ENCODE measurements around the gene BCL2.
A peak's percentile ranks its signal among the peaks of the same experiment; 100 is the strongest.

The BCL2 gene

DNA sequence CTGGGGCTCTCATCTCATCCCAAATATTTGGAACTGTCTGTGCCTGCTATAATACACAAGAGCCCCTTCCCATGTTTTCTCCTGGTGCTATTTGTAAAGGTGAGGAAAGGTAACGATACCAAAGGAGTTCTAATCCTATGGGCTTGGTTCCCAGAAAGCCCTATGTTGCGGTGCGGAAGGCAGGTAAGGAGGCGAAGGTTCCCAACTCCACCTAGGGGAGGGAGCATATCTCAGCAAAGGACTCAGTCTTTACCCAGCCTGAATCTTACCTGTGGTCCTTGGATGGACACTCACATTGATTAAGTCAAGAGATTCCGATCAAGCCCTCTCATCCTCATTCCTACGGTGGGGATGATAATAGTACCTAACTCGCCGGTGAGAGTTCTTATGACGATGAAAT lies 140.1 kb downstream of the BCL2 start:
- DNase-seq, result no peak

DNA sequence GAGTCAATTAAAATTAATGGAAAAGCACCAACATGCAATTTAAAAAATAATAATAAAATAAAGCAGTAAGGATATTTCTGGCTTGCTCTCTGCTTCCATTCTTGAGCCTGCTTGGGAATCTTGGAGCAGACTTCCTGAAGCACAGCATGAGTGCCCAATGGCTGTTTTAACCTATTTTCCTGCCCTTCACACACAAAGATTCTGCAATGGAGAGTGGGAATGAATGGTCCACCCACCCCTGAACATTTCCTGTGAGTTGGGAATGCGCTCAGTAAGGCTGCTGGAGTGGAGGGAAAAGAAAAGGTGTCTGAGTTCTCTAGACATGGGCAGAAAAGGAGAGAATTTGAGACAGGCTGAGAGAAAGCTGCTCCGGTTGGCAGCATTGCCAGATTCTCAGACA lies 140.6 kb downstream of the BCL2 start:
- no peak for DNase-seq

DNA sequence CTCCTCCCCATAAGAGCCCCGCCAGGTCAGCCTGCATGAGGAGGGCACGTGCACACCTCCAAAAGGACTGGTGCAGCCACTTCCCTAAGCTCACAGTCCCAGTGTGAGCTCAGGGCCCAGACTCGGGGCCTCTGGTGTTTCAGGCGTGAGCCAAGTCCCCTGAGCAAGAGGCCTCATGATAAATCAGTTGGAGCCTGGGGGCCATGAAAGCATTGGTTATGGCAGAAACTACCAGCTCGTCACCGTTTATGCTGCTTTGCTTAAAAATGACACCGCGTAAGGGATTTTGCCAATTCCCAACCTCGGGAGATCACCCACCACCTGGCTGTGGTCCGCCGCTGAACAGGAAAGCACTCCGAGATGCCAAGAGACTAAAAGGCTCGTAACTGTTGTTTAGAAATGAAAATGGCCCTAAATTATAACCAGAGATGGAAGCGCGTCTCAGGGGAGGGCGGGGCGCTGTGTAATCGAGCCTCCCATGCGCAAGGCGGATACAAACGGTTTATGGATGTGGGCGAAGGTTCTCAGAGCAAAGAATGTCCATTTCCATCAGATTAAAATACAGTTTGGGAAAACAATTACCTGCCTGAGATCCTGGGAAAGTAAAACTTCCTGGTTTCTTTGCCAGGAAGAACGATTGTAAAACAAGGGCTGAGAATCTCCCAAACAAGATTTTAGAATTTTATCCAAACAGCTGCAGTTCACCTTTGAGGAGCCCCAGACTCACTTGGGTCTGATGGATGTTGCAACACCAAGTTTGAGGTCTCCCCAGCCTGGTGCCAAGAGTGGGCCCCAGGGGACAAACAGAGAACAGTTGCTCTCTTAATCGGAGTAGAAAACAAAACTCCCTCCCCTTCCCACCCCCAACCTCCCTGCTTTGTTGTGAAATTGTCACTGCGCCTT lies 141.4 kb downstream of the BCL2 start:
- no peak for DNase-seq

DNA sequence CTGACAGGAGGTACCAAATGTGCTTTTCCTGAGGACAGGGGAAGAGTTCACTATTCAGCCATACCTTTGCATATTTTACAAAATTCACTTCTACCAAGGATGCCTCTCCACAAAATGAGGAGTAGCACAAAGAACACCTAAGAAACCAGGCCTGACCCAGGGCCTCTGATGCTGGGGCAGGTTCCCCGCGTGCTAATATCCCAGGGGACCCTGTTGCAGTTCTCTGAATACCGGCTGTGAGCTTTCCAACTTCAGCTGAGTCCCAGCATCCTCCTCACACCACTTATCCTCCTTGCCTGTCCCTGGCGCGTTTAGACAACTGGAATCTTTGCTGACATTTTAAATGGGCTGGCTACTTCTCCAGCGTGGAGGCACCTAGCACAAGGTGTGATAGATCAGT lies 142.3 kb downstream of the BCL2 start:
- DNase-seq, result no peak

DNA sequence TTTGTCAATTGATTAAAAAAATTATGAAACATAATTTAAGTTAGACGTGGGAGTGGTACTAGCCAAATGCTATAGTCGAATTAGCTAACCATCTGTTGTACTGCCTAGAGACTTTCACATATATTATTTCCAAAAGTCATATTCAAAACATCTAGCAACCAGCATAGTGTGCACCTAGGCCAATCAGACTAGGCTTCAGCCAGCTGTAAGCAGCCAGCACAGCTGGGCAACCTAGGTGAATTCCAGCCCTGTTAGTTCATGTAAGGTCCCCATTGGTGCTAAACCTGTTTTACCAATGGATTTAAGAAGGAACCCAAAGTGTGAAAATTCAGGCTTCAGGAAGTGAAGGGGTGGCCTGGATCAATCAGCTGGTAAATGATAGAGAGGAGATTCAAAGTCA lies 144.3 kb downstream of the BCL2 start:
- DNase-seq, result no peak

DNA sequence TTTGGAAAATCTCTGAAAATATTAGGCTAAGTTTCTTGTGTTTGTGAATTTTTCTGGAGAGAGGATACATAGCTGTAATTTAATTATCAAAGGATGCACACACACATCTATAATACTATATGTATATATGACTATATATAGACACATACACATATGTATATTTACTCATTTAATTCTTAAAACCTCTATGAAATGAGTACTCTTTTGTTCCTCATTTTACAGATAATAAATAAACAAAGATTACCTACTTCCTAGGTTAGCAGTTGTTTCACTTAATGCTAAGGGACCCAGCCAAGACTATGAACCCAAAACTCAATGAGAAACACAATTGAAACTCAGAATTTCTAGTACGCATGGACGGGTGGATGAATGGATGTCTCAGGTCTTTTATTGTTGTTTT lies 145.6 kb downstream of the BCL2 start:
- DNase-seq, result no peak

DNA sequence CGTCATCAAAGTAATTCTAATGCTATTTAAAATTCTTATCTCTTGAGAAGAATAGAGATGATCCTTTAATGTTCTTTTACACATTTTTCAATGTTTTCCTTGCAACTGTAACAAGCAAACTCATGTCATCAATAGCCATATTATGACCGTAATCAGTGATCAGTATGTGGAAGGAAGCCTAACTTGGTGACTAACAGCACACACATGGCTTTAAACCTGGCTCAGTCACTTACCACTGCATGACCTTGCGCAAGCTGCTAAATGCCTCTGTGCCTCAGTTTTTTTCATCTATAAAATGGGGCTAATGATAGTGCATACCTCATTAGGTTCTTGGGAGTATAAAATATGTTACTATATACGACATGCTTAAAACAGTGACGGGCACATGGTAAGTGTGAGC lies 149.7 kb downstream of the BCL2 start:
- no peak for DNase-seq

DNA sequence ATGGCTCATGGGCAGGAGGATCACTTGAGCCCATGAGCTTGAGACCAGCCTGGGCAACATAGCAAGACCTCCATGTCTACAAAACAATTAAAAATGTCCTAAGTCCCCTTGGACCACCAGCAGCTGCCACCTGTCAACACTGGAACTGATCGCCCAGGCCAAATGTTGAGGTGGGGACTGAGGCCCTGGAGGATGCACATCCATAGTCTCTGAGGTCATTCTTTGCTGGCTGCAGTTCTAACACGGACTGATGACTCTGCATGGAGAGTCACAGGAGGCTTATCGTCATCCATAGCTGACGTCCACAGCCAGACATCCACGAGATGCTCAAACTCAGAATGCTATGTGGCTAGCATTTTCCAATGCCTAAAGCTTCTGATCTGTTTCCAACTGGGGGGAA lies 151.3 kb downstream of the BCL2 start:
- DNase-seq, result no peak

DNA sequence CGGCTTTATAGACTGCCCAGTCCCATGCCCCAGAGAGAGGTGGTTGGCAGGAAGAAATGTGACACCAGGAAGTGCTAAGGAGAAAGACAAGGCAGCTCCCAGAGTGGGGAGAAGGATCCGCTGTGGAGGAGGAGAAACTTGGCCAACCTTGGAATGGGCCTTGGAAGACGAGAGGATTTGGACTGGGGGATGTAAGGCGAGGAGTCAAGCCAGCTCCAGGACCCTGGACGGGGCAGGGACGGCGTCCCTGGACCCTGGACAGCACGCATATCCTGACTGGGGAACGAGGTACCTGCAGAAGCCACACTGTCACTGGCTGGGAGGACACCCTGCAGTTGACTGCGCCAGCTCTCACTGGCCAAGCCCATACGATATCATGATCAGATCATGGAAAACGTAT lies 153.4 kb downstream of the BCL2 start:
- DNase-seq, result no peak

DNA sequence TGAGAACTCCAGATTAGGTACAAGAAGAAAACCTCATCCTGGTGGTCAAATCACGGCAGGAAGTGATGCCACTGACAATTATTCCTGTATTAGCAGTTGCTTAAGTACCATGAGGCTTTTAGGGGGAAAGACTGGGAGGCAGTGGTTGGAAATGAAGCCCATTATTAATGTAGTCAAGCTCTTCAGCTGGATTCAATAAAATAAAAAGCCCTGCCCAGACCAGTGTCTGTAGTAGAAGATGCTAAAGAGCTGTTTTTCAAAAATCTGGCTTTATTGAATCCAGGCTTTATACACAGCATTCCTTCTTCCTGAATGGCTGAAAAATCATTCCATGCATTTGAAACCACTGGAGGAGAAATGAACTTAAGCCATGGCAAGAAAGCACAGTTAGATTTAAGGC lies 155.2 kb downstream of the BCL2 start:
- DNase-seq, result no peak

DNA sequence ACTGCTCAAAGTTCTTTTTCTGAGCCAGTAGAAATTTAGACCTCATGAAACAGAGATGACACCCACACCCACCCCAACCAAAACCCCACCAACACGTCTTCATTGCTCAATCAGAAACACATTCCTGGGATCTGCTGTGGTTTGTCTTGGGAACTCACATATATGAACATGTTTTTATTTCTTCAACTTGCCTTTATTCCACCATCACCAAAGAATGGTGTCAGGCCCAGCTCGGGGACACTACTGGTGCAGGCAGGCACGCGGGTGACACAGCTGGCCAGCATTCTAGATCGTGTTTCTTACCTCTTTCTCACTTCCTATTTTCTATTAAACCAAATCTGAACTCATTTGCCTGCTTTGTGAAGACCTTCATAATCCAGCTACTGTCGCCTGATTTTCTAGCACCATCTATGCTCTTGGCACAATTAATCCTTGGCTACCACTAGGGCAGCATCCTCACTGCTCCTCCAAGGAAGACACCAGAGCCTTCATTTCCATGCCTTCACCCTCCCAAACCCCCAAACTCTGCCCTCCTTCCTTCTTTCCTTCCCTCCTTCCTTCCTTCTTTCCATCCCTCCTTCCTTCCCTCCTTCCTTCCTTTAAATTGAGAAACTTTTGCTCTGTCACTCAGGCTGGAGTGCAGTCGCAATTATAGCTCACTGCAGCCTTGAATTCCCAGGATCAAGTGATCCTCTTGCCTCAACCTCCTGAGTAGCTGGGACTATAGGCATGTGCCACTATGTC lies 157.1 kb downstream of the BCL2 start:
- DNase-seq, result no peak

DNA sequence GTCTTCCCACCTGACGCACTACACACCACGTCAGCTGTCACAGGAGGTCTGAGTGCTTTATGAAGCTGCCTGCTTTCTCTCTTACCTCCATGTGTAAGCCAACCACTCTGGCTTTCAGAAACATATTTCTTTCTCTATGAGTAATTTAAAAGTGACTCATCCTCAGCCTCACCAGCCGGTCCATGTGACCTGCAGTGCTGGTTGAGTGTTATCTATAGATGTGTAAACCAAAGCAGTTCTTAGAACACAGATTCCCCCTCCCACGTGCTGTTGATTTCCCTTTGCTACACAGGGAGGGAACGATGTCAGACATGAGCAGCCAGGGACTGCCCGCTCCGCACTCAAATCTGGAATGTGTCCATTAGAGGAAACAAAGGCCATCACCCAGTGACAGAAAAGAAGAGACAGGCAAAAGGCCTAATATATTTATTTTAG lies 157.8 kb downstream of the BCL2 start:
- DNase-seq, result peak; percentile 51

DNA sequence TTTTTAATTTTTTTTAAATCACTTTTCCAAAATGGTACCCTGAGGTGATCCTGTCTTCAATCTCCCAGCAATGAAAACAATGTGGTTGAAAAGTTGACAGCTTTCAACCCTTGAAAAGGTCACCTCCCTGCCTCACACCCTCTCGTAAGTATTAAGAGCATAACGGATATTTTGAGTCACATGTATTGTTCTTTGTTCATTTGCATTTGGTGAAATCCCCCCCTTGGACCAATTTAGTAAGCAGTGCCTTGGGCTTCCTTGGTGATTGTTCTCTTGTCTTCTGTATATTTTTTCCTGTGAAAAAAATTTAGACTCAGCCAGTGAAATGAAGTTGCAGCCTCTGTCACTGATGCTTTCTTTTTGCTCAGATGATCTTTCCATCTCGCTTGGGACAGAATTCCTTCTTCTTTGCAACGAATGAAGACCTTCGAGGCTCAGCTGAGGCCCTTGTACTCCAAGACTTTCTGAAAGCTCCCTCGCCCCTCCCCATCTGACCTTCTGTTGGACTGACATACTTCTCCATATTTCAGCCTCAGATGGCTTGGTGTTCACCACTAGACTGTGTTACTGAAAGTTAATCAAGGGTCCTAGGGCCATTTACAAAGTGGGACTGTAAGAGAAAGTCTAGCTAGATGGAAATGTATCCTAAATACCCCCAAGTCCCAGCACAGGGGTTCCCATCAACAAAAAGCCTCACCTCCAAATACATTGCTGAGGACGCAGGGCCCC lies 158.4 kb downstream of the BCL2 start:
- DNase-seq, result no peak

DNA sequence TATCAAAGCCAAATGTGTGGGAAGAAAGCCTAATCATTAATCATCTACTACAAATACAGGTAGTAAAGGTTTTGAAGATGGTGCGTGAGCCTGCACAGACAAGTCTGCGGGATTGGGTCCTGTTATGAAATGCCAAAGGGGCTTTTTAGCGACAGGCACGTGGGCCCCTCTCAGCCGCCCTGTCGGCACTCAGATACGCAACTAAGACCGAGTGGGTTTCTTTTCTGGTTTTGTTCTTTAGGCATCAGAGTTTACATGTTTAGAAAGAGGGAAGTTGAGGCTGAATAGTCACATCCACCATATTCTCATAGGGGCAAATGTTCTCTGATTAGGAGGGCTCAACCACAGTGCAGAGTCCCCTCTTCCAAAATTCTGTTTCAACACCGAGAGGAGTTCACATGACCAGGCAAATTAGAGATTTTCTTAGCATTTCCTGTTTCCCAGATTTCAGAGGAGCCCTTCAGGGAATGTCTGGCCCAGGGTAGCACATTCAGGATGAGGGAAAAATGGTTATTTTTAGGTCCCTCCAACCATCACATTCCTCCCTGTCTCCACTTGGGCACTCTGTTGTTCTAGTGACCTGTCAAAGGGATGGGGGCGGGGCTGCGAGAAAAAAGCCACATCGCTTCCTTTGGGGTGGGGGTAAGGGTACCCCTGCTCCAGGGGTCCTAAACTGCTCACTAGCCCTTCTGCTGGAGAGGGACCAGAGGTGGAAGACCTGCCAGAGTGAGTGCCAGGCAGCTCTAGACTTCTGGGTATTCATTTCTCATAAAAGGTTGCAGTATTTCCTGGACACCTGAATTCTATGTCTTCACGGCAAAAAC lies 159.2 kb downstream of the BCL2 start:
- DNase-seq, result no peak

DNA sequence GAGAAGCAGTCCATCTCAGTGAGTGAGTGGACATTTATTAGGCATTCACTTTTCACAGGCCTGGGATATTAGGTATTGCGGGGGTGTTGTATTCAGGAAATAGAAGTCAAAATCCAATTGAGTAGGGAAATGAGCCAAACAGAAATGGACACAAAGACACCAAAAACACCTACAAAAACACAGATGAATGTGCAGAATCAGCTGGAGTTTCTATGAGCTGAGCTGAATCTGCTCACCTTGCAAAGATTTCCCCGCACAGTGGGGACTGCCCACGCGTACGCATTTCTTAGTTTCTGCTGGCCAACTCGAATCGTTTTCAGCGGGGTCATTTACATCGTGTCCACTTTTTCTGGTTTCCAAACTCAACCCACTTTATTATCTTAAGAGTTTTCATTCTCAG lies 160.0 kb downstream of the BCL2 start:
- no peak for DNase-seq

DNA sequence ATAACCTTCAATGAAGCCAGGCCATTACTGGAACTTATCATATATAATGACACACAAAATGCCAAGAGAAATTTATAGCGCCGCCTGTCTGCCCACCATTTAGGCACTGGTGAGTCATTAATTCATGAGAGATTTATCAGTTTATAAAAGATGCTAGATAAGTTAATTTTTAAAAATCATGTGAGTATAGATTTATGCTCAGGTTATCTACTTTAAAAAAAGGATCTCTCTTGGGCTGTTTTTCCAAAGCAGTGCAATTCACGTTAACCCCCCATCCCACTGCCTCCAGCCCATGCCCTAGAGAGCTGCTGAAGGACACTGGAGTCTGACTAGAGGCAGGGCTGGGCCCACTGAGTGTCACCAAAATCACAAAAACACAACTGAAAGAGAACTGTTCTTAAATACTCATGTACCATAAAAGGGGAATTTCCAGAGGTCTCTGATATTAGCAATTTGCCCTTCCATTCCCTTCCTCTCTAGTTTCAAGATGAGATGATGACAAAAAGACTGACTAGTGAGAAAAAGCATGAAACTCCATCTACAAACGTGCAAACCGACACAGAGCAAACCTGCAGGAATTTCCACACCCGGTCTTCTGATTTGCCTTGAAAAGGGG lies 160.8 kb downstream of the BCL2 start:
- no peak for DNase-seq

DNA sequence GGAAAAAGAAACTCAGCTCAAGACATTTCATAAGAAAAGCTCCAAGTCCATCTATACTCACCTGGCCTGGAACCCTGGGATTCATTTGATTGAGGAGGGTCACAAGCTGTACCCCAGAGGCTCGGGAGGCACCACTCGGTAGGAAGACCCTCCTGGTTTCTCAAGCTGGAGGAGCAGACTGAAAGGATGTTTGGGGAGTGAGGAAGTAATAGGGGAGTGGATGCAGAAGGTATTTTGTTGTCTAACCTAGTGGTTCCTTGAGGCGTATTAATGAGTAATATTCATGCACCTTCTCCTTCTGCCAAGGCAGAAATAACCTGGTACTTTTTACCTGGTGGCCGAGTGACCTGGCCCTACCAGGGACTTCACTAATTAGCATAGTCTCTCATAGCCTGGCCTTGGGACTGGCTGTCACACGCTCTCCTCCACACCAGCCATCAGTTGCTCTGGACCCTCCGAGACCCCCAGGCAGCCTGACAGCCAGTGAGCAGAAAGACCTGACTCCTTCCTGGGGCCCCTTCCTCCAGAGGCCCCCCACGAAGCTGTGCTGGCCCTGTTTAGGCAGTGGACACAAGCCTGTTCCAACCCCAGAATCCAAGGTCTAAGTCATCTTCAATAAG lies 161.4 kb downstream of the BCL2 start:
- no peak for DNase-seq

DNA sequence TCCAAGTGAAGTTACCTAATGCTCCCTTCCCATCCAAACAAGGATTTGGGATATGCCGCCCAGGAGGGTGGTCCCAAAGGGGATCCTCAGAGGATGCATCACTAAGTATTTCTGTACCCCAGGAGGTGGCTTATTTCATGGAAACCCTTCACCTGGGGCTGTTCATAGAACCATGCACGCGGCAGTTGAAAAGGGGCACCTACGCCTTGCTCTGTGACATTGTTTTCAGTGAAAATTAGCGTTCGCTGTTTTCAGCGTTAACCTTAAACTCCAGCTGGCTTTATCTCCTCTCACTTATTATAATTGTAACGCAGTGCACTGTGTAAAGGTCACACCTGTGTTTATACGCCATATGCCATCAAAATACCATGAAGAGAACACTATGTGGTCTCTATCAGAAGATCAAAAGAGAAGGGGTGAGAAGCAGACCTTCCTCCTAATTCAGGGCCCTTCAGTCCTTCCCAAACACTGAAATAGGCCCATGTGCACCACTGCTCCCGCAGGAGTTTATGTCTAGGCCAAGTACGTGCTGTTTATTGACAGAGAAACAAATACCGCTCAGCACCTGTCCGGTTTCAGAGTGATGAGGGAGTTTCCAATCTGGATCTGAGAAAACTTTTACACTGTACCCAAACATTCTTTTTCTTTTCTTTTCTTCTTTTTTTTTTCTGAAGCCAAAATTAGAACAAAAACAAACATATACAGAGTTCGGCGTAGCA lies 162.1 kb downstream of the BCL2 start:
- DNase-seq, result peak; percentile 85

DNA sequence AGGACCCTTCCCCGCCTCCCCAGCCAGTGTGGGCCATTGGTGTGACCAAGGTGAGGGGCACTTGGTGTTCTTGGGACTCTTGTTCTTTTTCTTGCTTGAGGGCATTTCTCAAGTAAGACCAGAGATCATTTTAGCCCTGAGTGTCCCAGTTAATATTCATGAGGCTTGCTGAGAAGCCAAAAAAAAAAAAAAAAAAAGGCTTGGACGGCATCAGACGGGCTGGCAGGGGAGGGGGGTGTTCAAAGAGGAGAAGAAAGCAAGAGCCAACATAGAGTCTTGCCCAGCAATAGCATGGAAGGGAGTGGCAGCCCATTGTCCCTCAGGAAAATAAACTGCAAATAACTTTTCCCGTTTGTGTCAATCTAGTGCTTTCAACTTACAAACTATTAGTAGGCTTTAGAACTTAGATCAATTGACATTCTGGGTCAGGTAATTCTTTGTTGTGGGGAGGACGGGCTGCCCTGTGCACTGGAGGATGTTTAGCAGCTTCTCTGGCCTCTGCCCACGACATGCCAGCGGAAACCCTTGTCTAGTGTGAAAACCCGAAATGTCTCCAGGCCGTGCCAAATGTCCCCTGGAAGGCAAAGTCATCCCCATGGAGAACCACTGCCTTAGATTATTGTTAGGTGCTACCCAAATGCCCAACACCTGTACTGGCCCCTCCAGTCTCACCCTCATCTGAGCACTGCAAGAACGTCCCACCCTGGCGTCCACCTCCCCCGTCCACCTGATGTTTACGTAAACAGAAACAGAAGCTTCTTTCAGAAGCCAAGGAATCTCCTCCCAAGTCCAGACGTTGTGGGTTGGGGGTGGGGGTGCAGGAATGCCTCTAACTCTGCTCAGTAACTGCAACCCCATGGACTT lies 163.4 kb downstream of the BCL2 start:
- peak; percentile 43 for DNase-seq
